Activated naive CD8-positive, alpha-beta T cell treated with anti-CD3 and anti-CD28 coated beads, Interleukin-2, amount 50 U/mL, for 24 hours (primary cell): Measurements from ENCODE around the gene CDK6.
"Not testable (repeated sequence)": the region's sequence is repeated elsewhere in the genome, so short reads cannot be mapped to it uniquely, and the experiment has no call there.

Experiments
- ATAC-seq: fragments of 150-1000 bp; cut with Tn5 transposase; one replicate; pipeline ENCODE4 v1.10.0; 2021
- DNase-seq: peaks from one replicate; pipeline ENCODE4 v3.0.0; 2021
- H3K27ac Mint-ChIP-seq: one replicate; pipeline ENCODE4 v1.8.0; 2021; ENCODE audit warnings: mild to moderate bottlenecking, mixed read lengths
- H3K27me3 Mint-ChIP-seq: one replicate; pipeline ENCODE4 v1.8.0; 2021; ENCODE audit warnings: mixed read lengths
- H3K36me3 Mint-ChIP-seq: one replicate; pipeline ENCODE4 v1.8.0; 2021; ENCODE audit warnings: low read depth, mixed read lengths
- H3K4me1 Mint-ChIP-seq: one replicate; pipeline ENCODE4 v1.8.0; 2021; ENCODE audit warnings: mixed read lengths
- H3K4me3 Mint-ChIP-seq: one replicate; pipeline ENCODE4 v1.8.0; 2021; ENCODE audit warnings: mild to moderate bottlenecking, moderate library complexity, mixed read lengths
- H3K9me3 Mint-ChIP-seq: one replicate; pipeline ENCODE4 v1.8.0; 2021; ENCODE audit warnings: mixed read lengths

The CDK6 gene

GRCh38 chr7:92744180-92744579, 92.2 kb downstream of the CDK6 start:
- H3K27ac Mint-ChIP-seq: not testable (repeated sequence)

GRCh38 chr7:92742186-92742585, 94.2 kb downstream of the CDK6 start:
- ATAC-seq: no peak
- Mint-ChIP-seq H3K4me1 (peaks cover 63% of the 10 kb centered on the region), H3K36me3 (peaks cover 64% of the 10 kb centered on the region), H3K27me3 (no peaks in the 10 kb centered on the region), H3K4me3 (no peak overlapping the region), H3K9me3 (peaks cover 16% of the 10 kb centered on the region), H3K27ac (no peak overlapping the region)
- DNase-seq: no peak

More at GRCh38 chr7:92744180-92744579, 92.2 kb downstream of the CDK6 start:
- not testable (repeated sequence) for ATAC-seq, H3K27me3 Mint-ChIP-seq, H3K4me3 Mint-ChIP-seq, DNase-seq
- H3K4me1 Mint-ChIP-seq: peaks cover 68% of the 10 kb centered on the region
- peaks cover 62% of the 10 kb centered on the region for H3K36me3 Mint-ChIP-seq
- peaks cover 16% of the 10 kb centered on the region for H3K9me3 Mint-ChIP-seq

GRCh38 chr7:92740700-92741126, 95.7 kb downstream of the CDK6 start:
- ATAC-seq: no peak
- Mint-ChIP-seq H3K9me3 (peaks cover 13% of the 10 kb centered on the region), H3K27ac (no peak overlapping the region), H3K27me3 (no peaks in the 10 kb centered on the region), H3K4me1 (peaks cover 54% of the 10 kb centered on the region), H3K36me3 (peaks cover 67% of the 10 kb centered on the region), H3K4me3 (no peak overlapping the region)
- DNase-seq: no peak

GRCh38 chr7:92740134-92740533, 96.2 kb downstream of the CDK6 start:
- Mint-ChIP-seq H3K36me3 (peaks cover 62% of the 10 kb centered on the region), H3K27me3 (no peaks in the 10 kb centered on the region), H3K4me3 (no peak overlapping the region), H3K9me3 (peaks cover 10% of the 10 kb centered on the region), H3K4me1 (peaks cover 53% of the 10 kb centered on the region), H3K27ac (peak overlapping the region; percentile 7)
- DNase-seq: no peak
- ATAC-seq: no peak

- no peak for ATAC-seq
- H3K36me3 Mint-ChIP-seq: peaks cover 66% of the 10 kb centered on the region
Observed at GRCh38 chr7:92739091-92739490, 97.3 kb downstream of the CDK6 start.

GRCh38 chr7:92737706-92738105, 98.7 kb downstream of the CDK6 start:
- DNase-seq (no peak), ATAC-seq (no peak)
- H3K9me3 Mint-ChIP-seq: no peaks in the 10 kb centered on the region
- no peak overlapping the region for H3K4me3 Mint-ChIP-seq
- H3K27me3 Mint-ChIP-seq: no peaks in the 10 kb centered on the region
- H3K4me1 Mint-ChIP-seq: peaks cover 47% of the 10 kb centered on the region
- H3K27ac Mint-ChIP-seq: no peak overlapping the region
- peaks cover 61% of the 10 kb centered on the region for H3K36me3 Mint-ChIP-seq

More at GRCh38 chr7:92739091-92739490, 97.3 kb downstream of the CDK6 start:
- H3K4me3 Mint-ChIP-seq: no peak overlapping the region
- H3K27ac Mint-ChIP-seq: peak overlapping the region; percentile 66
- peaks cover 53% of the 10 kb centered on the region for H3K4me1 Mint-ChIP-seq
- peaks cover 8% of the 10 kb centered on the region for H3K9me3 Mint-ChIP-seq
- no peaks in the 10 kb centered on the region for H3K27me3 Mint-ChIP-seq
- no peak for DNase-seq

GRCh38 chr7:92736870-92737269, 99.5 kb downstream of the CDK6 start:
- Mint-ChIP-seq H3K9me3 (no peaks in the 10 kb centered on the region), H3K27me3 (no peaks in the 10 kb centered on the region), H3K4me1 (peaks cover 50% of the 10 kb centered on the region), H3K27ac (no peak overlapping the region), H3K4me3 (no peak overlapping the region), H3K36me3 (peaks cover 65% of the 10 kb centered on the region)
- ATAC-seq: no peak
- no peak for DNase-seq

GRCh38 chr7:92735707-92736106, 100.7 kb downstream of the CDK6 start:
- ATAC-seq (no peak), DNase-seq (no peak)
- peaks cover 56% of the 10 kb centered on the region for H3K4me1 Mint-ChIP-seq
- no peak overlapping the region for H3K27ac Mint-ChIP-seq
- no peaks in the 10 kb centered on the region for H3K9me3 Mint-ChIP-seq
- no peak overlapping the region for H3K4me3 Mint-ChIP-seq
- H3K36me3 Mint-ChIP-seq: peaks cover 69% of the 10 kb centered on the region
- no peaks in the 10 kb centered on the region for H3K27me3 Mint-ChIP-seq

GRCh38 chr7:92732316-92733036, 103.9 kb downstream of the CDK6 start:
- ATAC-seq: no peak

GRCh38 chr7:92731335-92732063, 104.9 kb downstream of the CDK6 start:
- DNase-seq (peak; percentile 41), ATAC-seq (peak; percentile 91)
- Mint-ChIP-seq H3K9me3 (no peaks in the 10 kb centered on the region), H3K27me3 (no peaks in the 10 kb centered on the region), H3K27ac (peak overlapping the region; percentile 98), H3K36me3 (peaks cover 63% of the 10 kb centered on the region), H3K4me1 (peaks cover 64% of the 10 kb centered on the region), H3K4me3 (peak overlapping the region; percentile 36)

More at GRCh38 chr7:92732316-92733036, 103.9 kb downstream of the CDK6 start:
- Mint-ChIP-seq H3K36me3 (peaks cover 64% of the 10 kb centered on the region), H3K27ac (peak overlapping the region; percentile 98), H3K4me3 (peak overlapping the region; percentile 16), H3K27me3 (no peaks in the 10 kb centered on the region), H3K4me1 (peaks cover 62% of the 10 kb centered on the region), H3K9me3 (no peaks in the 10 kb centered on the region)
- no peak for DNase-seq

- Mint-ChIP-seq H3K27me3 (no peaks in the 10 kb centered on the region), H3K9me3 (no peaks in the 10 kb centered on the region), H3K4me1 (peaks cover 64% of the 10 kb centered on the region), H3K27ac (peak overlapping the region; percentile 98), H3K4me3 (peak overlapping the region; percentile 36), H3K36me3 (peaks cover 60% of the 10 kb centered on the region)
- no peak for DNase-seq
- ATAC-seq: no peak
Observed at GRCh38 chr7:92730808-92731207, 105.6 kb downstream of the CDK6 start.

- ATAC-seq (no peak), DNase-seq (no peak)
- no peaks in the 10 kb centered on the region for H3K27me3 Mint-ChIP-seq
- H3K27ac Mint-ChIP-seq: peak overlapping the region; percentile 98
- H3K4me1 Mint-ChIP-seq: peaks cover 61% of the 10 kb centered on the region
- peaks cover 65% of the 10 kb centered on the region for H3K36me3 Mint-ChIP-seq
- no peak overlapping the region for H3K4me3 Mint-ChIP-seq
- H3K9me3 Mint-ChIP-seq: no peaks in the 10 kb centered on the region
Observed at GRCh38 chr7:92729751-92730150, 106.6 kb downstream of the CDK6 start.

GRCh38 chr7:92729172-92729571, 107.2 kb downstream of the CDK6 start:
- H3K36me3 Mint-ChIP-seq: peaks cover 65% of the 10 kb centered on the region
- ATAC-seq: peak; percentile 50
- H3K4me3 Mint-ChIP-seq: peak overlapping the region; percentile 24
- peak overlapping the region; percentile 98 for H3K27ac Mint-ChIP-seq
- H3K27me3 Mint-ChIP-seq: no peaks in the 10 kb centered on the region
- H3K4me1 Mint-ChIP-seq: peaks cover 60% of the 10 kb centered on the region
- DNase-seq: no peak
- no peaks in the 10 kb centered on the region for H3K9me3 Mint-ChIP-seq

GRCh38 chr7:92727755-92728154, 108.6 kb downstream of the CDK6 start:
- H3K27me3 Mint-ChIP-seq: no peaks in the 10 kb centered on the region
- no peak for ATAC-seq
- H3K9me3 Mint-ChIP-seq: no peaks in the 10 kb centered on the region
- no peak for DNase-seq
- H3K4me1 Mint-ChIP-seq: peaks cover 62% of the 10 kb centered on the region
- peak overlapping the region; percentile 28 for H3K27ac Mint-ChIP-seq
- peaks cover 70% of the 10 kb centered on the region for H3K36me3 Mint-ChIP-seq
- H3K4me3 Mint-ChIP-seq: no peak overlapping the region
